ENCODE data around the gene IQCM.

DNA sequence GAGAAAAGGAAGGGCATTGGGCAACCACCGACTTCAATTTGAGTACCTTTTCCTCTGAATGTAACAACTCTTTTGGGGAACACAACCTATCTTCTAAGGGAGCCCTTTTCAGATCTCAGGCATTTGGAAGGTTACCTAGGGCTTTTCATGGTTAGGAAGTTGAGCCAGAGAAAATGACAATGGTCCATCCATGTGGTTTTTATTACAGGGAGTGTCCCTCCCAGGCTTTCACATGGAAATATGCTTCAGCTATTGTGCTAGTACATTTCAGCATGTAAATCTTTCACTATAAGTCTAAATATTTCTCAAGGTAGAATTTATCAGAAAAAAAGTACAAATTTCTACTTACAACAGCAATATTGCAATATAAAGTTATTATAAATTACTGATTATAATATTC is 259.8 kb downstream of the IQCM start:
- TF ChIP-seq, protein P1, sequence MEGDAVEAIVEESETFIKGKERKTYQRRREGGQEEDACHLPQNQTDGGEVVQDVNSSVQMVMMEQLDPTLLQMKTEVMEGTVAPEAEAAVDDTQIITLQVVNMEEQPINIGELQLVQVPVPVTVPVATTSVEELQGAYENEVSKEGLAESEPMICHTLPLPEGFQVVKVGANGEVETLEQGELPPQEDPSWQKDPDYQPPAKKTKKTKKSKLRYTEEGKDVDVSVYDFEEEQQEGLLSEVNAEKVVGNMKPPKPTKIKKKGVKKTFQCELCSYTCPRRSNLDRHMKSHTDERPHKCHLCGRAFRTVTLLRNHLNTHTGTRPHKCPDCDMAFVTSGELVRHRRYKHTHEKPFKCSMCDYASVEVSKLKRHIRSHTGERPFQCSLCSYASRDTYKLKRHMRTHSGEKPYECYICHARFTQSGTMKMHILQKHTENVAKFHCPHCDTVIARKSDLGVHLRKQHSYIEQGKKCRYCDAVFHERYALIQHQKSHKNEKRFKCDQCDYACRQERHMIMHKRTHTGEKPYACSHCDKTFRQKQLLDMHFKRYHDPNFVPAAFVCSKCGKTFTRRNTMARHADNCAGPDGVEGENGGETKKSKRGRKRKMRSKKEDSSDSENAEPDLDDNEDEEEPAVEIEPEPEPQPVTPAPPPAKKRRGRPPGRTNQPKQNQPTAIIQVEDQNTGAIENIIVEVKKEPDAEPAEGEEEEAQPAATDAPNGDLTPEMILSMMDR (IDR thresholded peaks at IDR 0.05): no peak
- no peak for TF ChIP-seq POLR2A (IDR thresholded peaks at IDR 0.05)

All from lower leg skin (tissue), 3 donors.